Activated CD8-positive, alpha-beta memory T cell treated with anti-CD3 and anti-CD28 coated beads for 1 hour (primary cell): ENCODE results near the gene SIGLEC1.

ENCODE experiments used
- DNase-seq, 2 donors: peaks; one replicate each; pipeline ENCODE4 v3.0.0-alpha.2; 2020; ENCODE audit warnings: low read depth in 1 of 2; ENCODE audit errors: extremely low read depth in 1 of 2

SIGLEC1 gene

DNA sequence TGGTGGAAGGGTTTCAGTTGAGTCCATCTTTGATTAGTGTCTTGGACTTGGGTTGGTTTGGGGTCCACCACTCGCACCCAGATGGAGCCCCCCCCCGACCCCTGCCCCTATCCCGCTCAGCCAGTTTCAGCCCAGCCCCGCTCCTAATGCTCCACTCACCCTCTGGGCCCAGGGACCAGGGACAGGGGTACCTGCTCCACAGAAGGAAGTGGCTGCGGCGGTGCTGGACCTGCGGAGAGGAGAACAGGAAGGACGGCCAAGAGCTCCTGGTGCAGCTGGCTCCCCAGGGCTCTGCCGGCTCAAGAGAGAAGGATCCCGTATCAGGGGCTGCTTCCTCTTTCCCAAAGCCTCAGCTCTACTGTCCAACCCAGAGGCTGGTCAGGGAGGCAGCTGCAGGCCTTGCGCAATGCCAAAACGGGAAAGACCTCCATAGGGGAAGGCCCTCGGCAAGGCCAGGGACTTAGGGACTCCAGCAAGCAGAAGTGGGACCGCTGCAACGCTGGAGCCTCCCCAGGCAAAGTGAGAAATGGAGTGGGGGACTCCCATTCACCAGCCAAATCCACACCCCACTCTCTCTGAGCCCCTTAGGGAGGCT lies at the start of gene SIGLEC1:
Gene SIGLEC1 (minus strand): TSS at position 322 of the 595 bp plus-strand sequence. CDS start 5,472 bp downstream, outside the sequence.
- DNase-seq: no peak

DNA sequence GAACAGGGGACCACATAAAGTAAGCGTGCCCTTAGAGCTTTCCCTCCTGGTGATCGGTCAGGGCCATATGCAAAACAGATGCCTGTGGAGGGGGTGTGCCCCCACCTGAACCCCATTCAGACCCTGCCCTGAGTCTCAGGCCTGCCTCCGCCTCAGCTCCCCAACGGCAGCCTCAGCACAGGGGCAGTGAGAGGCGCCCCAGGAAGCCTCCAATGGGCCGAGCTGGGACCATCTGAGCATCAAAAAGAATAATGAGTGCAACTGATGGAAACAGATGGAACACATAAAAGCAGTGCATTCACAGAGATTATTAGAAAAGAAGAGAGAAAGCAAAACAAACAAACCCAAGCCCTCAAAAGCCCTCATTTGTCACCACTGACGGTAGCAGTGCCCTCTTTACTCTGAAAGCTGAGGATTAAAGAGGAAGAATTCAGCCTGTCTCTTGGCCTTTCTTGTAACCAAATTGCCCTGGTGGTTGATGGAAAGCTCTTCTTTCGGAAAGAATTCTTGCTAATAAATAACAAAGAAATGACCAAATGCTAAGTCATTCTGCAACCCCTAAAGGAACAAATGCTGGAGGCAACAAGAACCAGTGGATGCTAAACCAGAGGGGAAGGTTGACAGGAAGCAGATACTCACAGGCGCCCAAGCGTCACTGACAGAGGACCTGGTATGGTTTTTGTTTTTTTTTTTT lies 48.4 kb upstream of the SIGLEC1 start:
- no peak for DNase-seq

DNA sequence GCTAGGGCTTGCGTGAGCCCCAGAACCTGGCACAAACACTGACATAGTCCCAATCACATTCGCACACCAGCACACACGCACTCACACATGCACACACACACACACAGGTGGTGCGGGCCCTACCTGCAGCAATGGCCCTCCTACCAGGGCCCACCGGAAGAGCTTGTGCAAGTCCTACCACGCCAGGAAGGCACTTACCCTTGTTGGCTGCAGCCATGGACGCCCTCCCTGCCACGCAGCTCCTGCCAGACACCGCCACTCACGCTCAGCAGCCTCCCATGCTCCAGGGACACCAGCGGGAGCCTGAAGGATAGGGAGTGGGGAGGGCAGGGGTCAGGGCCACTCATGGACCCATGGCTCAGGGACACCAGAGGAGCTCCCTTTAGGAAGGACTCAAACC lies 47.5 kb upstream of the SIGLEC1 start:
- no peak for DNase-seq

DNA sequence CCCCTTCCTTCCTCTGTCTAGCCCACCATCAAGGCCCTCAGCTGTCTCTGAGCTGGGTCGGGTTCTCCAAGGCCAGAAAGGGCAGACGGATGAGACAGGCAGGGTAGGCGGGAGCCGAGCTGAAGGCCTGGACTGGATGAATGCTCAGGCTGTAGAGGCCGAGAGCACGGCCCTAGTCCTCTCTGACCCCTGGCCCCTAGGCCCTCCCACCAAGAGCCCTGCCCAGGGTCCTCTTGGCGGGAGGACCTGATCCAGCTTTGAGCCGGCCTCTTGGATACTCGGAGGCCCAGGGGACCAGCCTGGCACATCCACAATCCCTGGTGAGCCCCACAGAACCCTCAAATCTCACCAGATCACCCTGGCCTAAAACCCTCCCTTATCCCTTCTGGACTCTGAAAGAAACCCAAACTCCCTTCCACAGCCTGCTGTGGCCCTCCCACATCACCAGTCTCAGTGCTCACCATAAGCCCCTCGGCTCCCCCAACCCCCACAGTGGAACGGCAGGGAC lies 47.0 kb upstream of the SIGLEC1 start:
- no peak for DNase-seq

DNA sequence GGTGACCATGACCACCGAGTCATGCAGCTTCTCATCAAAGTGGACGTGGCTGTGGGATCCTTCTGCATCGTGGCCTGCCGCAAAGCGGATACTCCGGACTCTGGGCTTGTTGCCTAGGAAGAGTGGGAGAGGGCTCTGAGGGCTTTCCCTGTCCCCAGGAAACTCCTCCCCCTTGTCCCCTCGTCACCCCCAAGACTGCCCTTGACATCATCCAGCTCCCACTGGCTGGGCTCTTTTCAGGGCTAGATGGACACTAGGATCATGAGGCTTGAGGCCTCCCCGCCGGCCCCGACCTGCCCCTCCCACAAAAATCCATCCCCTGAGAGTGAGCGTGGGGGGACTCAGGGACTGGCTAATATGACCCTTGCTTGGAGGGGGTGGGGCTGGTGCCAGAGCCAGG lies 46.2 kb upstream of the SIGLEC1 start:
- DNase-seq: no peak

DNA sequence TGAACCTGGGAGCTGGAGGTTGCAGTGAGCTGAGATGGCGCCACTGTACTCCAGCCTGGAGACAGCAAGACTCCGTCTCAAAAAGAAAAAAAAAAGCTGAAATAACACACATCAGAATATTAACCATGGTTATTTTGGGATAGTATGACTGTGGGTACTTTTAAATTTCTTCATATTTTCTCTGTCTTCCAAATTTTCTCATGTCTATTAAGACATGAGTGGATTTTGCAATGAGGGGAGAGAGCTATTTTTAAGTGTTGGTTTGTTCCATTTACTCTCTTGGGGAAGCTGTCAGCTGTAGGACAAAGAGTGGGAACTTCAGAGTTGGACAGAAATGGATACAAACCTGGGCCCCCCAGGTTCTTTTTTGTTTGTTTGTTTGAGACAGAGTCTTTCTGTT lies 44.9 kb upstream of the SIGLEC1 start:
- DNase-seq: no peak

DNA sequence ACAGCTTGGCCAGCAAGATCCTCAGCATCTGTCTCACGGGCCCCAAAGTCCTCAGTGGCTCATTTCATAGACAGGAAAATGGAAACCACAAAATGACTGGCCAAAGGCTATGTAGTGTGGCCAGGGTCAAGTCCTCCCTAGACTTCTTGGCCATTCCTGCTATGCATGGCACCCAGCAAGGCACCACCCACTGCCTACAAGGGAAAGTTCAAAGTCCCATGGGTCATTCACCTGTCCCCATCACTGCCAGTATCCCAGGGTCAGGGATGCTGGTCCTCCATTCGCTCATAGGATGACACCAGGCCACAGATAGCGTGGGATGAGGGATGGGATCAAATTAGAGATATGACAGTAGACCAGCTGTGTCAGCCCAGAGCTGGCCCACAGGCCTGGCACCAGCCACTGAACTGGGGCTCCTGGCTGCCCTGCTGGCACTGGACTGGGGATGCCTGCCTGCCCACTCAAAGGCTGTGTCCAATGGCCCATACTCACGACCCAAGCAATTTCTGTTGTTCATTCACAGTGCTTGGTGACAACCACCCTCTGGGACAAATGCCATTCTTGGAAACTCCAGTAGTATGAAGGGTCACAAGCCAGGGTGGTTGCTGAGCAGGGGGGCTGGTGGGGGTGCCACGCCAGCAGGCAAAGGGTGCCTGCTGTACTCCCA lies 43.5 kb upstream of the SIGLEC1 start:
- no peak for DNase-seq

DNA sequence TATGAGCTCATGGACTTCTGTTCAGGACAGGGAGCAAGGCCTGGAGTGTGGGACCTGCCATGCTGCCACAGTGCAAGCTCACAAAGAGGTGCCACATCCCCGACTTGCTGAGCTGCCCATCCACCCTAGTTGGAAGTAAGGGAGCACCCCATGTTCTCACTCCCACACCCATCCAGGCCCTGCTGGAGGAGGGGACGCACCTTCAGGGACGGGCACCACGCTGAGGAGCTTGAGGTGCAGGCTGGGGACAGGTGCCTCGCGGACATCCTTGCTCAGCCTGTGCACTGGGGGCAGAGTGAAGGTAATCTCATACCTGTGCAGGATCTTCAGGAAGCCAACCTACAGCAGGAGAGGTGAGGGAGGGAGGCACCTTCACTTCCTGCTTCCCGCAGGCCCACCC lies 42.9 kb upstream of the SIGLEC1 start:
- DNase-seq: no peak

DNA sequence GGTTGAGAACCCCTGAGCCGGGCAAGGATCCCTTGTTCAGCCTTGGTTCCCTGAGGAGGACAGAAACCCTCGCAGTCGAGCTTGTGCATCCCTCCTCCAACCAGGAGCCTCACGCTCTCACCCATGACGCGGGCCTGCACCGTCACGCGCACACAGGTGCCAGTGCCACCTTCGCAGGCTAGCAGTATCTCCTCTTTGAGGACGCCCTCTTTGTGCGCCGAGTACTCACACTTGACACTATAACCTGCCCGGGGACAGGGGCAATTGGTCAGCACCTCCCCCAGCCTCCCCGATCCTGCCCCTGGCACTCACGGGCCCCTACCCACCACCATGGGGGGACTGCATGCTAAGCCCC lies 41.9 kb upstream of the SIGLEC1 start:
- no peak for DNase-seq

DNA sequence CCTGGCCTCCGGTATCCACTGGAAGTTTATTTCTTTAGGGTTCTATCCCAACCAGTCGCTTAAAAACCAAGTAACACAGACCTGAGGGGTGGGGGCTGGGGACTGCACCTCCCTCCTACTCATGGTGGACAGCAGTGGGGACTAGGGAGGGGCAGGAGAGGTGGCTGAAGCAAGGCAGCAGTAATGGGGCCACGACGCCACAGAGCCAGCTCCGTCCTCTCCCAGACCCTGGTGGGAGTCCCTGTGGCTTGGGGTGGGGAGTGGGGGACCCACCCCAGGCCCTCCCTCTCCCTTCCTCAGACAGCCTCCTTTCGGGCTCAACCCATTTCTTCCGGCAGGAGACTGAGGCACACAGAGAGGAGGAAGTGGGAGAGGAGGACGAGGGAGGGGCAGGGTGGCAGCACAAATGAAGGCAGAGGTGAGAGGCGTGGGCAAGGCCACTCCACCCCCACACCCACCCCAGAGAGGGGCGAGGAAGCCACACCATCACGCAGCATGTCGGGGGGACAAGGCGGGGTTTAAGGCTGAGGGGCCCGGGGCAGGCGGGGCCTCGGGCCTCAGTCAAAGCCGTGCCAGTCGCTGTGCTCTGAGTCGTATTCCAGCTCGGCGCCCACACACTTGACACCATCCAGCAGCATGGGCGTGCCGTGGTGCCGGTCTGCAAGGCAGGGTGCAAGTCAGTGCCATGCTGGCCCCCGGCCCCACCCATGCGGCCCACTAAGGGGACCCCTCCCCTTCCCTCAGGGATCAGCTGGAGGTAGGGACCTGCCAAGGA lies 41.3 kb upstream of the SIGLEC1 start:
- no peak for DNase-seq

DNA sequence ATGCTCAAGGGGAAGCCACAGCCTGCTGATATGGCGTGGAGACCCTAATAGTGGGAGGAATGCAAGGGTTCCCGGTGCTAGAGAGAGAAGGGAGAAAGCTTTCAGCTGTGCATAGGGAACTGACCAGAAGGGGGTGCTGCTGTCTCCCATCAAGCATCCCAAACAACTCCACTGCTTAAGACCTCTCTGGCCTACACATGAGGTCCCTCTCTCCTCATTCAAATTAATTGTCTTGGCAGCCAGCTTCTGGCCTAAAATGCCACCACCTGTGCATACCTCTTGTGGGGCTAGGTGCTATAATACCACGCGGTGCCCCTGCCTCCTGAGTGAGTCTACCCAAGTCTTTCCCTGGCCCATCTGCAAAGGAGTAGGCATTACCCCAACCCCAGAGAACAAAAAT lies 40.7 kb upstream of the SIGLEC1 start:
- DNase-seq: peak in 1 of 2 donors; percentile 33

DNA sequence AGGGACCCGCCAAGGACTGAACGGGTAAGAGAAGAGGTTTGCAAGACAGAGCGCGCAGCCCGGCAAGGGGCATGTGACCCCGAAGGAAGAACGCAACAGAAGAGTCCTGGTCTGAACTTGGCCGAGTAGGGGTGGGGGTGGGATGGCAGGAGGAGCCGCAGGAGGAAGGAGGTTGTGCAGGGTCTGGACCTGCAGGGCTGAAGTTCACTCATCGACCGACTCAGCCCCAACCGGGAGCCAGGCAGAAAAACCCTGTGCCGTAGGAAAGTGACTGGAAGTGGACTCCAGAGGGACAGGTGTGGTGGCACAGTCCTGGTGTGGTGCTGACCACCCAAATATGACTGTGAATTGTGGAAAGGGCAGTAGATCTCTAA lies 40.0 kb upstream of the SIGLEC1 start:
- DNase-seq: no peak

DNA sequence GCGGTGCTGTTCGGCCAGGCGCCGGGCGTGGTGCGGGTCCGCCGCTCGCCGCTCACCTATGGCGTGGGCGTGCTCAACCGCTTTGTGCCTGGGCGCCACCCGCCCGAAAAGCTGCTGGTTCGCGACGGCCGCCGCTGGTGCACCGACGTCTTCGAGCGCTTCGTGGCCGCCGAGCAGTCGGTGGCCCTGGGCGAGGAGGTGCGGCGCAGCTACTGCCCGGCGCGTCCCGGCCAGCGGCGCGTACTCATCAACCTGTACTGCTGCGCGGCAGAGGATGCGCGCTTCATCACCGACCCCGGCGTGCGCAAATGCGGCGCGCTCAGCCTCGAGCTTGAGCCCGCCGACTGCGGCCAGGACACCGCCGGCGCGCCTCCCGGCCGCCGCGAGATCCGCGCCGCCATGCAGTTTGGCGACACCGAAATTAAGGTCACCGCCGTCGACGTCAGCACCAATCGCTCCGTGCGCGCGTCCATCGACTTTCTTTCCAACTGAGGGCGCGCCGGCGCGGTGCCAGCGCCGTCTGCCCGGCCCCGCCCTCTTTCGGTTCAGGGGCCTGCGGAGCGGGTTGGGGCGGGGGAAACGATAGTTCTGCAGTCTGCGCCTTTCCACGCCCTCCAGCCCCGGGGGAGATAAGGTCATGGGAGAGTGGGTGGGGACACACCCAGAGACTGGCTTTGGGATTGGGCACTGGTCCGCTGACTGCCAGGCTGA lies 39.4 kb upstream of the SIGLEC1 start:
- DNase-seq: peak in 1 of 2 donors; percentile 14

DNA sequence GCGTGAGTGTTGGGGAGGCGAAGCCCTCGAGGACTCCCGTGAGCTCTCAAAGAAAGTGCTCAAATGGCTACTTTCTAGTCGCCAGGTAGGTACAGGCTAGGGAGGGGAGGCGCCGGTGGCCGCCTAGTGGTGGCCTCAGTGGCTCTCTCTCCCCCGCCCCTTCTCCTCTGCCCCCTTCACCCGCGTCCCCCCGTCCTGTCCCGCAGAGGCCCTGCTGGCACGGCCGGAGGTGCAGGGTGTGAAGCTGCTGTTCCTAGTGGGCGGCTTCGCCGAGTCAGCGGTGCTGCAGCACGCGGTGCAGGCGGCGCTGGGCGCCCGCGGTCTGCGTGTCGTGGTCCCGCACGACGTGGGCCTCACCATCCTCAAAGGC lies 38.9 kb upstream of the SIGLEC1 start:
- DNase-seq: no peak

DNA sequence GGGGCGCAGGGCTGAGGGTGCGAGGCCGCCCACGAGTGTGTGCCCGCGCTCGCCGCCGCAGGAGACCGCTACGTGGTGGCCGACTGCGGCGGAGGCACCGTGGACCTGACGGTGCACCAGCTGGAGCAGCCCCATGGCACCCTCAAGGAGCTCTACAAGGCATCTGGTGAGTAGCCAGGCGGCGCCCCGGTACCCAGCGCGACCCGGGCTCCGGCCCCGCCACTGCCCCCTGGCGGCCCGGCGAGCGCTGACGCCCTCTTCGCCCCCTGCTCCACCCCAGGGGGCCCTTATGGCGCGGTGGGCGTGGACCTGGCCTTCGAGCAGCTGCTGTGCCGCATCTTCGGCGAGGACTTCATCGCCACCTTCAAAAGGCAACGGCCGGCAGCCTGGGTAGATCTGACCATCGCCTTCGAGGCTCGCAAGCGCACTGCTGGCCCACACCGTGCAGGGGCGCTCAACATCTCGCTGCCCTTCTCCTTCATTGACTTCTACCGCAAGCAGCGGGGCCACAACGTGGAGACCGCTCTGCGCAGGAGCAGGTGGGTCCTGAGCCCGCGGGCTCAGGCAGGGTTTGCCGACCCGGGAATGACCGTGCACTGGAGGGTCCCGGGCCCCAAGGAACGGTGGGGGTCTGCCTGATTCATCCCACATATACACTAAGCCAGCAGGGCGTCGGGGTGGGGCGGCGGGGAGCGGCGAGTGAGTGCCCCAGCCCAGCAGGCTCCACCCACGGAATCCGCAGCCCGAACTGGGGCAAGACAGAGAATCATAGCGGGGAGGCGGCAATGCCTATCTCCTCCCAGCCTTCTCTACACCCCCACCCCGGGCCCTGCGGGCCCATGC lies 37.5 kb upstream of the SIGLEC1 start:
- DNase-seq: no peak

DNA sequence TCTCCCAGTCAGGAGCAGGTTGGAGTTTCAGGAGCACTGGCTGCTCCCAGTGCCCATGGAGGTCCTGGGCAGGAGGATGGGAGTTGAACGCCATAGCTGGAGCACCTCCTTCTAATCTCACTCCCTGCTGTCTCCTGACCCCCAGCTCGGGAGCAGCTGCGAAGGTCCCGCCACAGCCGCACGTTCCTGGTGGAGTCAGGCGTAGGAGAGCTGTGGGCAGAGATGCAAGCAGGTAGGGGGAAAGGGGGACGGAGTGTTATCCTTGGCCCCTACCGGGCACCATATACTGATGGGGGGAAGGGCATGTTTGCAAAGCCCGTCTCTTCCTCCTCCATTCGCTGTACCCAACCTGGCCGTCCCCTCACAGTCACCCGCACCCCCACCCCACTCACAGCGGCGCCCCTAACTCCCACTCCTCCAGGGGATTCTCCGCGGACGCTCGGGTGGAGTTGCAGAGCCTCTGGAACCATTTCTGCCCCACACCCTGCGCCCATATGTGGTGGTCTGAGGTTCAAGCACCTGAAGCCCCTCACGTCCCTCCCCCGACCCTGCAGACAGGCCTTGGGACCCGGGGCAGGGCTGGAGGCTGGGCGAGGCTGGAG lies 36.8 kb upstream of the SIGLEC1 start:
- no peak for DNase-seq

DNA sequence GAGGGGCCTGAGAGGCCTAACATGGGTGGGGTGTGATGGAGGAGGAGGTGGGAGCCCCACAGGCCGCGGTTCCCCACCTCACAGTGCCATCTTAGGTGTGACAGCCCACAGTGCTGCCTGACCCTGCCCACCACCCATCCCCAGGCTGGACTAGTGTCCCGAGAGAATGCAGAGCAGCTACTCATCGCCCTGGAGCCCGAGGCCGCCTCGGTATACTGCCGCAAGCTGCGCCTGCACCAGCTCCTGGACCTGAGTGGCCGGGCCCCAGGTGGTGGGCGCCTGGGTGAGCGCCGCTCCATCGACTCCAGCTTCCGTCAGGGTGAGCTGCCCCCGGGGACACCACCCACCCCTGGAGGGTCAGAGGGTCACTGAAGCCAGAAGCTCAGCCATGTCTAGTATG lies 35.7 kb upstream of the SIGLEC1 start:
- DNase-seq: no peak

DNA sequence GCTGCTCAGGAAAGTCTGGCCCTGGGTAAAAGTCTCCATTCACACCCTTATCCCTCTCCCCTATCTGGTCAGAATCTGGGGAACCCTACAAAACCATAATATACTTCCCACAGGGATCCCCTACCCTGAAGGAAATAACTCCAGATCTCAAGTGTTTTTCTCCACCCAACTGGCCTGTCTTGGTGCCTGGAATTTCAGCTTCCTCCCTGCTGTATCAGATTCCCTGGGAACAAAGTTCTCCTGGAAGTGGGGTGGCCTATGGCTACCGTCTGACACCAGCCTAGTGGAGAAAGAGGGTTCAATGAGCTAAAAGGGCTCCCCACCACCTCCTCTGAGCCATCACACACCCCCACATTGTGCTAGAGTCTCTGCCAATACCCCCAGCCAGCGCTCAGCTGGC lies 35.1 kb upstream of the SIGLEC1 start:
- DNase-seq: no peak

DNA sequence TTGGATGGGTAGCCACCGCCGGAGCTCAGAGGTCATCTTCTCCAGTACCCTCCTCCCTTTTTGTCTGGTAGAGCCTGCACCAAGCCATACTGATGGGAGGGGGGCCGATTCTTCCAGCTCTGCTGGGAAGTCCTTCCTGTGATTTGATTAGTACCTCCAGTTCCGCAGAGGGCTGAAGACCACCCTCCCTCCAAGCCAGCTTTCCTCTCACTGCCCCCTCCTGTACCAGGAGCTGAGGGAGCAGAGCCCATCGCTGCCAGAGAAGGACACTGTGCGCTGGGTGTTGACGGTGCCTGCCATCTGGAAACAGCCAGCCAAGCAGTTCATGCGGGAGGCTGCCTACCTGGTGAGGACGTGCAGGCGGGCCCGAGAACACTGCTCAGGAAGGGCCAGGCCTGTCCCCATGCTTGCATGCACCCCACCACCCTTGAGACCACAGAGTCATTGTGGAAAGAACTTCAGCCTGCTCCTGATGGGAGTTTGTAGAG lies 33.3 kb upstream of the SIGLEC1 start:
- DNase-seq: no peak
